Fibroblast of lung (primary cell): Measurements from ENCODE around the gene OR5H14.

ENCODE experiments used
- EZH2 ChIP-seq: IDR thresholded peaks from 2 replicates; pipeline ENCODE4 v1.5.1; 2012; ENCODE audit warnings: low read length, control low read depth, mild to moderate bottlenecking; ENCODE audit errors: missing control alignments
- TF ChIP-seq, protein P1 (sequence below), 2 donors: IDR thresholded peaks in 1 of 2; conservative IDR thresholded peaks in 1 of 2; 1 replicate in 1 of 2; 2 replicates in 1 of 2; pipeline ENCODE4 v1.5.1; 2011 to 2012; ENCODE audit warnings: low read length in 2 of 2, control low read depth in 1 of 2, inconsistent platforms in 1 of 2, low read depth in 1 of 2, mild to moderate bottlenecking in 1 of 2

GRCh38 chr3:98130421-98130820 is 16.9 kb upstream of the OR5H14 start, which contains the start of gene OR5H1:
- TF ChIP-seq, protein P1, sequence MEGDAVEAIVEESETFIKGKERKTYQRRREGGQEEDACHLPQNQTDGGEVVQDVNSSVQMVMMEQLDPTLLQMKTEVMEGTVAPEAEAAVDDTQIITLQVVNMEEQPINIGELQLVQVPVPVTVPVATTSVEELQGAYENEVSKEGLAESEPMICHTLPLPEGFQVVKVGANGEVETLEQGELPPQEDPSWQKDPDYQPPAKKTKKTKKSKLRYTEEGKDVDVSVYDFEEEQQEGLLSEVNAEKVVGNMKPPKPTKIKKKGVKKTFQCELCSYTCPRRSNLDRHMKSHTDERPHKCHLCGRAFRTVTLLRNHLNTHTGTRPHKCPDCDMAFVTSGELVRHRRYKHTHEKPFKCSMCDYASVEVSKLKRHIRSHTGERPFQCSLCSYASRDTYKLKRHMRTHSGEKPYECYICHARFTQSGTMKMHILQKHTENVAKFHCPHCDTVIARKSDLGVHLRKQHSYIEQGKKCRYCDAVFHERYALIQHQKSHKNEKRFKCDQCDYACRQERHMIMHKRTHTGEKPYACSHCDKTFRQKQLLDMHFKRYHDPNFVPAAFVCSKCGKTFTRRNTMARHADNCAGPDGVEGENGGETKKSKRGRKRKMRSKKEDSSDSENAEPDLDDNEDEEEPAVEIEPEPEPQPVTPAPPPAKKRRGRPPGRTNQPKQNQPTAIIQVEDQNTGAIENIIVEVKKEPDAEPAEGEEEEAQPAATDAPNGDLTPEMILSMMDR (conservative IDR thresholded peaks at IDR 0.05 in 1 of 2, IDR thresholded peaks at IDR 0.05 in 1 of 2; ENCODE audit: low read depth in 1 of 2, low read length in 2 of 2): no peak
- TF ChIP-seq EZH2: no peak
